NCI-H2081 (cell line): ENCODE results near the gene PIP5K1B.
A peak's percentile ranks its signal among the peaks of the same experiment; 100 is the strongest.
"Not testable (repeated sequence)": the region's sequence is repeated elsewhere in the genome, so short reads cannot be mapped to it uniquely, and the experiment has no call there.

Source experiments
- DNase-seq, 2 experiments: peaks; one replicate each; lab custom pipeline; 2025; lab: John Stamatoyannopoulos, UW

PIP5K1B gene

GRCh38 chr9:68704814-68705530, at the start of gene PIP5K1B:
Gene PIP5K1B (plus strand): TSS chr9:68705240. CDS start chr9:68822615, 117,375 bp downstream.
- DNase-seq = peak; percentile 80 to 88

GRCh38 chr9:68664036-68664435, 41.0 kb upstream of the PIP5K1B start:
- no peak for DNase-seq

GRCh38 chr9:68668127-68668526, 36.9 kb upstream of the PIP5K1B start:
- no peak for DNase-seq

GRCh38 chr9:68669218-68669617, 35.8 kb upstream of the PIP5K1B start:
- no peak for DNase-seq

GRCh38 chr9:68672215-68672614, 32.8 kb upstream of the PIP5K1B start:
- DNase-seq = no peak

GRCh38 chr9:68672625-68673024, 32.4 kb upstream of the PIP5K1B start:
- no peak for DNase-seq

- DNase-seq = no peak
These were observed 26.6 kb upstream of the PIP5K1B start for GRCh38 chr9:68678430-68678829.

- DNase-seq = no peak
These were observed 21.6 kb upstream of the PIP5K1B start for GRCh38 chr9:68683433-68683832.

GRCh38 chr9:68685213-68685612, 19.8 kb upstream of the PIP5K1B start:
- no peak for DNase-seq

- DNase-seq = no peak
These were observed 19.3 kb upstream of the PIP5K1B start for GRCh38 chr9:68685770-68686169.

GRCh38 chr9:68690088-68690487, 15.0 kb upstream of the PIP5K1B start:
- DNase-seq = no peak

- no peak for DNase-seq
These were observed 12.5 kb upstream of the PIP5K1B start for GRCh38 chr9:68692519-68692918.

GRCh38 chr9:68694125-68694524, 10.9 kb upstream of the PIP5K1B start:
- DNase-seq = no peak

GRCh38 chr9:68697851-68698250, 7.2 kb upstream of the PIP5K1B start:
- DNase-seq = no peak

GRCh38 chr9:68698943-68699509, 6.0 kb upstream of the PIP5K1B start:
- DNase-seq = no peak

- DNase-seq = not testable (repeated sequence)
These were observed 5.4 kb upstream of the PIP5K1B start for GRCh38 chr9:68699625-68700024.

GRCh38 chr9:68702493-68702892, 2.5 kb upstream of the PIP5K1B start:
- DNase-seq = no peak

GRCh38 chr9:68703672-68704071, 1.4 kb upstream of the PIP5K1B start:
- no peak for DNase-seq

- DNase-seq = no peak
These were observed 584 bp upstream of the PIP5K1B start for GRCh38 chr9:68704498-68704813.

GRCh38 chr9:68705531-68706362, 707 bp downstream of the PIP5K1B start:
- DNase-seq = peak in 1 of 2 experiments; percentile 48

- no peak for DNase-seq
These were observed 1.5 kb downstream of the PIP5K1B start for GRCh38 chr9:68706363-68707201.

- no peak for DNase-seq
These were observed 2.9 kb downstream of the PIP5K1B start for GRCh38 chr9:68707801-68708488.
